ENCODE data around the gene EGLN3. TPM values are rescaled to one million over a fixed set of nuclear protein-coding genes. Genes with fewer than 3 reads are reported as not detected.

The EGLN3 gene
- total and polyA plus RNA-seq, 2 of the 13 experiments (the other 11 are each of a cell fraction or from before 2014, with no cell fraction given): 0.18 to 27.3 TPM

GRCh38 chr14:33909380-33910084 lies 41.3 kb downstream of the EGLN3 start (continued):
- TF ChIP-seq, protein P1, sequence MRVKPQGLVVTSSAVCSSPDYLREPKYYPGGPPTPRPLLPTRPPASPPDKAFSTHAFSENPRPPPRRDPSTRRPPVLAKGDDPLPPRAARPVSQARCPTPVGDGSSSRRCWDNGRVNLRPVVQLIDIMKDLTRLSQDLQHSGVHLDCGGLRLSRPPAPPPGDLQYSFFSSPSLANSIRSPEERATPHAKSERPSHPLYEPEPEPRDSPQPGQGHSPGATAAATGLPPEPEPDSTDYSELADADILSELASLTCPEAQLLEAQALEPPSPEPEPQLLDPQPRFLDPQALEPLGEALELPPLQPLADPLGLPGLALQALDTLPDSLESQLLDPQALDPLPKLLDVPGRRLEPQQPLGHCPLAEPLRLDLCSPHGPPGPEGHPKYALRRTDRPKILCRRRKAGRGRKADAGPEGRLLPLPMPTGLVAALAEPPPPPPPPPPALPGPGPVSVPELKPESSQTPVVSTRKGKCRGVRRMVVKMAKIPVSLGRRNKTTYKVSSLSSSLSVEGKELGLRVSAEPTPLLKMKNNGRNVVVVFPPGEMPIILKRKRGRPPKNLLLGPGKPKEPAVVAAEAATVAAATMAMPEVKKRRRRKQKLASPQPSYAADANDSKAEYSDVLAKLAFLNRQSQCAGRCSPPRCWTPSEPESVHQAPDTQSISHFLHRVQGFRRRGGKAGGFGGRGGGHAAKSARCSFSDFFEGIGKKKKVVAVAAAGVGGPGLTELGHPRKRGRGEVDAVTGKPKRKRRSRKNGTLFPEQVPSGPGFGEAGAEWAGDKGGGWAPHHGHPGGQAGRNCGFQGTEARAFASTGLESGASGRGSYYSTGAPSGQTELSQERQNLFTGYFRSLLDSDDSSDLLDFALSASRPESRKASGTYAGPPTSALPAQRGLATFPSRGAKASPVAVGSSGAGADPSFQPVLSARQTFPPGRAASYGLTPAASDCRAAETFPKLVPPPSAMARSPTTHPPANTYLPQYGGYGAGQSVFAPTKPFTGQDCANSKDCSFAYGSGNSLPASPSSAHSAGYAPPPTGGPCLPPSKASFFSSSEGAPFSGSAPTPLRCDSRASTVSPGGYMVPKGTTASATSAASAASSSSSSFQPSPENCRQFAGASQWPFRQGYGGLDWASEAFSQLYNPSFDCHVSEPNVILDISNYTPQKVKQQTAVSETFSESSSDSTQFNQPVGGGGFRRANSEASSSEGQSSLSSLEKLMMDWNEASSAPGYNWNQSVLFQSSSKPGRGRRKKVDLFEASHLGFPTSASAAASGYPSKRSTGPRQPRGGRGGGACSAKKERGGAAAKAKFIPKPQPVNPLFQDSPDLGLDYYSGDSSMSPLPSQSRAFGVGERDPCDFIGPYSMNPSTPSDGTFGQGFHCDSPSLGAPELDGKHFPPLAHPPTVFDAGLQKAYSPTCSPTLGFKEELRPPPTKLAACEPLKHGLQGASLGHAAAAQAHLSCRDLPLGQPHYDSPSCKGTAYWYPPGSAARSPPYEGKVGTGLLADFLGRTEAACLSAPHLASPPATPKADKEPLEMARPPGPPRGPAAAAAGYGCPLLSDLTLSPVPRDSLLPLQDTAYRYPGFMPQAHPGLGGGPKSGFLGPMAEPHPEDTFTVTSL (CRISPR knock-in tag; IDR thresholded peaks at IDR 0.05; ENCODE audit: borderline replicate concordance): peak; percentile 99
- TF ChIP-seq FOXK2 (IDR thresholded peaks at IDR 0.05) (peak; percentile 53; the same call in 1 of the 2 replicates), ZNF550 (CRISPR knock-in tag; IDR thresholded peaks at IDR 0.05; ENCODE audit: borderline replicate concordance) (no peak), ZNF720 (CRISPR knock-in tag; IDR thresholded peaks at IDR 0.05) (no peak), RFXANK (CRISPR knock-in tag; IDR thresholded peaks at IDR 0.05) (no peak), ZNF589 (CRISPR knock-in tag; conservative IDR thresholded peaks at IDR 0.05) (no peak), ZFP37 (CRISPR knock-in tag; IDR thresholded peaks at IDR 0.05; ENCODE audit: borderline replicate concordance) (peak; percentile 48; the same call in 1 of the 2 replicates), ZNF597 (CRISPR knock-in tag; IDR thresholded peaks at IDR 0.05) (no peak), HMG20B (CRISPR knock-in tag; conservative IDR thresholded peaks at IDR 0.05) (no peak; the same call in 1 of the 2 replicates), ZNF24 (IDR thresholded peaks at IDR 0.05) (peak; percentile 80; the same call in 1 of the 2 replicates), SNAPC2 (CRISPR knock-in tag; IDR thresholded peaks at IDR 0.05) (peak; percentile 36; the same call in 1 of the 2 replicates), SPEN (CRISPR knock-in tag; IDR thresholded peaks at IDR 0.05; ENCODE audit: low read depth) (peak; percentile 88), POLR2AphosphoS5 (IDR thresholded peaks at IDR 0.05; ENCODE audit: low read depth, low read length) (no peak), ZMAT3 (CRISPR knock-in tag; conservative IDR thresholded peaks at IDR 0.05) (peak; percentile 72; the same call in 1 of the 2 replicates), ZNF160 (CRISPR knock-in tag; IDR thresholded peaks at IDR 0.05) (peak; percentile 73; the same call in 1 of the 2 replicates), NCOR1 (IDR thresholded peaks at IDR 0.05; ENCODE audit: borderline replicate concordance, low read length) (peak; percentile 95), ZFAT (CRISPR knock-in tag; conservative IDR thresholded peaks at IDR 0.05) (no peak)
- TF ChIP-seq, protein P2, sequence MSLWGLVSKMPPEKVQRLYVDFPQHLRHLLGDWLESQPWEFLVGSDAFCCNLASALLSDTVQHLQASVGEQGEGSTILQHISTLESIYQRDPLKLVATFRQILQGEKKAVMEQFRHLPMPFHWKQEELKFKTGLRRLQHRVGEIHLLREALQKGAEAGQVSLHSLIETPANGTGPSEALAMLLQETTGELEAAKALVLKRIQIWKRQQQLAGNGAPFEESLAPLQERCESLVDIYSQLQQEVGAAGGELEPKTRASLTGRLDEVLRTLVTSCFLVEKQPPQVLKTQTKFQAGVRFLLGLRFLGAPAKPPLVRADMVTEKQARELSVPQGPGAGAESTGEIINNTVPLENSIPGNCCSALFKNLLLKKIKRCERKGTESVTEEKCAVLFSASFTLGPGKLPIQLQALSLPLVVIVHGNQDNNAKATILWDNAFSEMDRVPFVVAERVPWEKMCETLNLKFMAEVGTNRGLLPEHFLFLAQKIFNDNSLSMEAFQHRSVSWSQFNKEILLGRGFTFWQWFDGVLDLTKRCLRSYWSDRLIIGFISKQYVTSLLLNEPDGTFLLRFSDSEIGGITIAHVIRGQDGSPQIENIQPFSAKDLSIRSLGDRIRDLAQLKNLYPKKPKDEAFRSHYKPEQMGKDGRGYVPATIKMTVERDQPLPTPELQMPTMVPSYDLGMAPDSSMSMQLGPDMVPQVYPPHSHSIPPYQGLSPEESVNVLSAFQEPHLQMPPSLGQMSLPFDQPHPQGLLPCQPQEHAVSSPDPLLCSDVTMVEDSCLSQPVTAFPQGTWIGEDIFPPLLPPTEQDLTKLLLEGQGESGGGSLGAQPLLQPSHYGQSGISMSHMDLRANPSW (CRISPR knock-in tag; IDR thresholded peaks at IDR 0.05; ENCODE audit: borderline replicate concordance): 0 out of 2 replicates have a peak, but pooled peaks have one; percentile 66
- TF ChIP-seq, protein P3, sequence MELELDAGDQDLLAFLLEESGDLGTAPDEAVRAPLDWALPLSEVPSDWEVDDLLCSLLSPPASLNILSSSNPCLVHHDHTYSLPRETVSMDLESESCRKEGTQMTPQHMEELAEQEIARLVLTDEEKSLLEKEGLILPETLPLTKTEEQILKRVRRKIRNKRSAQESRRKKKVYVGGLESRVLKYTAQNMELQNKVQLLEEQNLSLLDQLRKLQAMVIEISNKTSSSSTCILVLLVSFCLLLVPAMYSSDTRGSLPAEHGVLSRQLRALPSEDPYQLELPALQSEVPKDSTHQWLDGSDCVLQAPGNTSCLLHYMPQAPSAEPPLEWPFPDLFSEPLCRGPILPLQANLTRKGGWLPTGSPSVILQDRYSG (CRISPR knock-in tag; IDR thresholded peaks at IDR 0.05): no peak
